SK-N-SH (cell line): ENCODE measurements around the gene CNNM3. TPM values are rescaled to one million over a fixed set of nuclear protein-coding genes. Genes with fewer than 3 reads are reported as not detected.

Source experiments
- CTCF ChIA-PET: fragments of 300-600, 350-600 bp; formaldehyde crosslinking; extraction: SDS; loops from one replicate; lab custom pipeline; 2021; lab: Yijun Ruan, JAX
- POLR2A ChIA-PET: fragments of 350-600 bp; sonication (Branson Sonifier 250); formaldehyde crosslinking; extraction: SDS; loops from one replicate; lab custom pipeline; 2020; ENCODE audit warnings: antibody characterized with exemption, inconsistent platforms; lab: Yijun Ruan, JAX
- DNase-seq: peaks from one replicate; pipeline ENCODE4 v3.0.0; 2012
- H2AFZ ChIP-seq: fragments of 200-600 bp; sonication (generic); 2 replicates; pipeline ENCODE4 v1.8.1; 2016; ENCODE audit warnings: antibody characterized with exemption, mild to moderate bottlenecking, low read depth
- H3F3A ChIP-seq: fragments of 200-600 bp; sonication (generic); replicated peaks from 2 replicates; pipeline ENCODE3; 2016; ENCODE audit warnings: antibody characterized with exemption, mild to moderate bottlenecking; ENCODE audit not compliant: insufficient read depth
- H3K27ac ChIP-seq, 2 experiments: fragments of 200-500 bp in 1 of 2; fragments of 200-600 bp in 1 of 2; sonication (Bioruptor generic) in 1 of 2; sonication (generic), shearing (Covaris generic) in 1 of 2; 2 replicates each; pipeline versions ENCODE4 v1.5.1 to v1.6.1; 2014 to 2016; ENCODE audit warnings: low read depth in 2 of 2, inconsistent platforms in 1 of 2, low read length in 1 of 2, mild to moderate bottlenecking in 1 of 2, mixed read lengths in 1 of 2
- H3K27me3 ChIP-seq: fragments of 200-600 bp; sonication (generic), shearing (Covaris generic); 2 replicates; pipeline ENCODE4 v1.6.1; 2016; ENCODE audit warnings: mixed run types; ENCODE audit not compliant: insufficient read depth
- H3K36me3 ChIP-seq, 2 experiments: fragments of 200-500 bp in 1 of 2; fragments of 200-600 bp in 1 of 2; sonication (Bioruptor generic) in 1 of 2; sonication (generic) in 1 of 2; replicated peaks in 1 of 2; 2 replicates each; pipeline versions ENCODE3 to v1.5.1; 2014 to 2016; ENCODE audit warnings: low read length in 1 of 2, mild to moderate bottlenecking in 1 of 2; ENCODE audit not compliant: insufficient read depth in 2 of 2, control insufficient read depth in 1 of 2
- H3K4me1 ChIP-seq, 2 experiments: fragments of 200-500 bp in 1 of 2; fragments of 200-600 bp in 1 of 2; sonication (Bioruptor generic) in 1 of 2; sonication (generic), shearing (Covaris generic) in 1 of 2; 2 replicates each; pipeline versions ENCODE4 v1.5.1 to v1.6.1; 2014 to 2016; ENCODE audit warnings: low read depth in 1 of 2, low read length in 1 of 2, mixed run types in 1 of 2; ENCODE audit not compliant: insufficient read depth in 2 of 2, control insufficient read depth in 1 of 2
- H3K4me2 ChIP-seq: fragments of 200-600 bp; sonication (generic), shearing (Covaris generic); 2 replicates; pipeline ENCODE4 v1.6.1; 2017; ENCODE audit warnings: mixed run types
- H3K4me3 ChIP-seq, 2 experiments: fragments of 200-500 bp in 1 of 2; fragments of 200-600 bp in 1 of 2; sonication (Bioruptor generic) in 1 of 2; sonication (generic), shearing (Covaris generic) in 1 of 2; 2 replicates each; pipeline versions ENCODE4 v1.5.1 to v1.8.1; 2014 to 2016; ENCODE audit warnings: low read depth in 2 of 2, inconsistent platforms in 1 of 2, low read length in 1 of 2, mild to moderate bottlenecking in 1 of 2, mixed read lengths in 1 of 2, moderate library complexity in 1 of 2
- H3K79me2 ChIP-seq: fragments of 200-600 bp; sonication (generic); 2 replicates; pipeline ENCODE4 v1.8.1; 2017; ENCODE audit warnings: mild to moderate bottlenecking; ENCODE audit not compliant: insufficient read depth
- H3K9ac ChIP-seq: fragments of 200-600 bp; sonication (generic); 2 replicates; pipeline ENCODE4 v1.6.1; 2017; ENCODE audit warnings: mixed run types
- H3K9me2 ChIP-seq: fragments of 200-600 bp; sonication (generic); 2 replicates; pipeline ENCODE4 v1.6.1; 2017; ENCODE audit warnings: mixed run types
- H3K9me3 ChIP-seq: fragments of 200-600 bp; sonication (generic); 2 replicates; pipeline ENCODE4 v1.6.1; 2017; ENCODE audit warnings: mixed run types, mild to moderate bottlenecking, moderate library complexity
- H4K20me1 ChIP-seq: fragments of 200-600 bp; sonication (generic); 2 replicates; pipeline ENCODE4 v1.6.1; 2017; ENCODE audit warnings: mild to moderate bottlenecking, mixed run types; ENCODE audit not compliant: insufficient read depth
- MEF2A ChIP-seq: IDR thresholded peaks from 2 replicates; pipeline ENCODE4 v1.4.0; 2012; ENCODE audit warnings: low read depth, borderline replicate concordance
- RFX5 ChIP-seq: IDR thresholded peaks from 2 replicates; pipeline ENCODE4 v1.6.1; 2012; ENCODE audit warnings: mild to moderate bottlenecking, improper control_type of control experiment, low read length
- RXRA ChIP-seq: IDR thresholded peaks from 2 replicates; pipeline ENCODE4 v1.4.0; 2012; ENCODE audit warnings: low read depth, mild to moderate bottlenecking, borderline replicate concordance
- TAF1 ChIP-seq: IDR thresholded peaks from 2 replicates; pipeline ENCODE4 v1.6.1; 2012; ENCODE audit warnings: low read depth, mild to moderate bottlenecking, low read length, moderate library complexity, borderline replicate concordance
- TEAD4 ChIP-seq: IDR thresholded peaks from 2 replicates; pipeline ENCODE4 v1.4.0; 2012; ENCODE audit warnings: mild to moderate bottlenecking, borderline replicate concordance; ENCODE audit not compliant: insufficient read depth
- ZBTB33 ChIP-seq: IDR thresholded peaks from 2 replicates; pipeline ENCODE4 v1.4.0; 2012; ENCODE audit warnings: low read depth, borderline replicate concordance
- WGBS: methylation state at CpG from one replicate; pipeline ENCODE4 v1.1.6; 2017; ENCODE audit warnings: low lambda C conversion rate; 5-methylcytosine and 5-hydroxymethylcytosine counted together
- polyA plus RNA-seq, 3 experiments: library from polyadenylated mRNA; depleted of rRNA; stranded (reverse); fragments of >200 nt; gene quantifications; 2 replicates each; pipeline ENCODE4 v1.2.3, GENCODE V29; 2012
- TF ChIP-seq, protein P1 (sequence below): IDR thresholded peaks from 2 replicates; pipeline ENCODE4 v1.6.1; 2012; ENCODE audit warnings: mild to moderate bottlenecking, low read depth, low read length, moderate library complexity
- TF ChIP-seq, protein P2 (sequence below): fragments of 150-350 bp; IDR thresholded peaks from 2 replicates; pipeline ENCODE4 v1.6.1; 2016; ENCODE audit warnings: mild to moderate bottlenecking, low read depth, low read length

Gene CNNM3
- polyA plus RNA-seq, 1 of the 3 experiments (the other 2 are of a cell fraction): 14.7 TPM

- TF ChIP-seq, protein P1, sequence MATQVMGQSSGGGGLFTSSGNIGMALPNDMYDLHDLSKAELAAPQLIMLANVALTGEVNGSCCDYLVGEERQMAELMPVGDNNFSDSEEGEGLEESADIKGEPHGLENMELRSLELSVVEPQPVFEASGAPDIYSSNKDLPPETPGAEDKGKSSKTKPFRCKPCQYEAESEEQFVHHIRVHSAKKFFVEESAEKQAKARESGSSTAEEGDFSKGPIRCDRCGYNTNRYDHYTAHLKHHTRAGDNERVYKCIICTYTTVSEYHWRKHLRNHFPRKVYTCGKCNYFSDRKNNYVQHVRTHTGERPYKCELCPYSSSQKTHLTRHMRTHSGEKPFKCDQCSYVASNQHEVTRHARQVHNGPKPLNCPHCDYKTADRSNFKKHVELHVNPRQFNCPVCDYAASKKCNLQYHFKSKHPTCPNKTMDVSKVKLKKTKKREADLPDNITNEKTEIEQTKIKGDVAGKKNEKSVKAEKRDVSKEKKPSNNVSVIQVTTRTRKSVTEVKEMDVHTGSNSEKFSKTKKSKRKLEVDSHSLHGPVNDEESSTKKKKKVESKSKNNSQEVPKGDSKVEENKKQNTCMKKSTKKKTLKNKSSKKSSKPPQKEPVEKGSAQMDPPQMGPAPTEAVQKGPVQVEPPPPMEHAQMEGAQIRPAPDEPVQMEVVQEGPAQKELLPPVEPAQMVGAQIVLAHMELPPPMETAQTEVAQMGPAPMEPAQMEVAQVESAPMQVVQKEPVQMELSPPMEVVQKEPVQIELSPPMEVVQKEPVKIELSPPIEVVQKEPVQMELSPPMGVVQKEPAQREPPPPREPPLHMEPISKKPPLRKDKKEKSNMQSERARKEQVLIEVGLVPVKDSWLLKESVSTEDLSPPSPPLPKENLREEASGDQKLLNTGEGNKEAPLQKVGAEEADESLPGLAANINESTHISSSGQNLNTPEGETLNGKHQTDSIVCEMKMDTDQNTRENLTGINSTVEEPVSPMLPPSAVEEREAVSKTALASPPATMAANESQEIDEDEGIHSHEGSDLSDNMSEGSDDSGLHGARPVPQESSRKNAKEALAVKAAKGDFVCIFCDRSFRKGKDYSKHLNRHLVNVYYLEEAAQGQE: no peak
Observed at GRCh38 chr2:96772903-96773671, 43.0 kb upstream of the CNNM3 start (continued).

DNA sequence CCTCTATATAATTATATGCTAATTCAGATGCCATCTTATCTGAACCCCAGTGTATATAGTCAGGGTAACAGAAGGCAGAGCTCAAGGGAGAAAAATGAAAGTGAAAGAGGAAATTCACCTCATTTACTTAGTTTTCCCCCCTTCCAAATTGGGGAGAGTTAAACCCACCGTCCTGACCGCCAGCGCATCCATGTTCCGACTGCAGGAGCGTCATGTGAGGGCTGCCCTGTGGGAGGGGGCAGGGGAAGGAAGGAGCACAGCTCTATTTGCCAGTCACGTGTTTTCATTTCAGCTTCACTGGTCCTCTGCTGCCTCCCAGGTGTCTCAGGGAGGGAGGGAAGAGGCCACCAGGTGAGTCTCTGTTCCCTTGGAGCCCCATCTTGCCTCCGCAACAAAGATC lies 42.1 kb upstream of the CNNM3 start:
- Histone ChIP-seq H3K79me2 (no peaks in the 10 kb centered on the region), H3K4me1 (peaks cover 0 to 15% of the 10 kb centered on the region in 2 experiments; a peak in 1 of 4 replicates), H3K9me3 (no peaks in the 10 kb centered on the region), H3F3A (peaks cover 3% of the 10 kb centered on the region), H3K9me2 (no peaks in the 10 kb centered on the region), H3K9ac (no peak overlapping the region), H3K36me3 (no peaks in the 10 kb centered on the region), H3K27ac (no peak overlapping the region), H3K27me3 (no peaks in the 10 kb centered on the region)
- CTCF ChIA-PET: interaction anchor here (0.8 to 2.6 kb wide), 5 partner anchors 10 to 27 kb away, joined by 3 to 14 read pairs (median 4); no protein-coding TSS in a partner anchor
- TF ChIP-seq TAF1 (no peak), ZBTB33 (no peak), RXRA (no peak), TEAD4 (no peak), MEF2A (no peak), RFX5 (no peak)
- TF ChIP-seq, protein P2, sequence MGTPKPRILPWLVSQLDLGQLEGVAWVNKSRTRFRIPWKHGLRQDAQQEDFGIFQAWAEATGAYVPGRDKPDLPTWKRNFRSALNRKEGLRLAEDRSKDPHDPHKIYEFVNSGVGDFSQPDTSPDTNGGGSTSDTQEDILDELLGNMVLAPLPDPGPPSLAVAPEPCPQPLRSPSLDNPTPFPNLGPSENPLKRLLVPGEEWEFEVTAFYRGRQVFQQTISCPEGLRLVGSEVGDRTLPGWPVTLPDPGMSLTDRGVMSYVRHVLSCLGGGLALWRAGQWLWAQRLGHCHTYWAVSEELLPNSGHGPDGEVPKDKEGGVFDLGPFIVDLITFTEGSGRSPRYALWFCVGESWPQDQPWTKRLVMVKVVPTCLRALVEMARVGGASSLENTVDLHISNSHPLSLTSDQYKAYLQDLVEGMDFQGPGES: no peak
- TF ChIP-seq, protein P1: no peak
- TF ChIP-seq, all 33 proteins: peak for 0
- WGBS: 97% methylated on average over 7 of the region's 7 CpGs
- no peak overlapping the region for H3K4me3 ChIP-seq
- H3K4me2 ChIP-seq: no peak overlapping the region
- POLR2A ChIA-PET: no interaction called here
- H2AFZ ChIP-seq: no peak overlapping the region
- no peak for DNase-seq
- no peaks in the 10 kb centered on the region for H4K20me1 ChIP-seq
